HepG2 (cell line): ENCODE results near the gene PTPA. TPM values are rescaled to one million over a fixed set of nuclear protein-coding genes. Genes with fewer than 3 reads are reported as not detected.

Experiments
- ARID5B ChIP-seq: IDR thresholded peaks from 2 replicates; pipeline ENCODE4 v1.4.0; 2020; ENCODE audit warnings: mild to moderate bottlenecking, missing genetic modification reagents
- GTF2F1 ChIP-seq: fragments of 150-350 bp; IDR thresholded peaks from 2 replicates; pipeline ENCODE4 v1.6.1; 2014; ENCODE audit warnings: low read length
- RERE ChIP-seq: IDR thresholded peaks from 2 replicates; pipeline ENCODE4 v1.6.1; 2016; ENCODE audit warnings: low read depth, missing genetic modification reagents, missing compliant biosample characterization
- SOX6 ChIP-seq, 2 experiments: fragments of 450-650 bp in 1 of 2; sonication (generic) in 1 of 2; formaldehyde crosslinking in 1 of 2; IDR thresholded peaks; 2 replicates each; pipeline versions ENCODE4 v1.4.0 to v1.6.1; 2017 to 2020; ENCODE audit warnings: antibody characterized with exemption in 1 of 2, mild to moderate bottlenecking in 1 of 2, missing genetic modification reagents in 1 of 2
- YEATS2 ChIP-seq: sonication (generic); formaldehyde crosslinking; IDR thresholded peaks from 2 replicates; pipeline ENCODE4 v1.4.0; 2020; ENCODE audit warnings: missing genetic modification reagents, borderline replicate concordance
- ZHX1 ChIP-seq: sonication (generic); formaldehyde crosslinking; IDR thresholded peaks from 2 replicates; pipeline ENCODE4 v1.8.1; 2022; ENCODE audit warnings: low read depth, mild to moderate bottlenecking, missing genetic modification reagents
- ZNF317 ChIP-seq: sonication (generic); formaldehyde crosslinking; IDR thresholded peaks from 2 replicates; pipeline ENCODE4 v1.5.0; 2020; ENCODE audit warnings: mild to moderate bottlenecking, missing genetic modification reagents
- ZNF501 ChIP-seq: sonication (generic); formaldehyde crosslinking; IDR thresholded peaks from 2 replicates; pipeline ENCODE4 v1.5.1; 2020; ENCODE audit warnings: mild to moderate bottlenecking, moderate library complexity, missing genetic modification reagents
- ZNF503 ChIP-seq: sonication (generic); formaldehyde crosslinking; IDR thresholded peaks from 2 replicates; pipeline ENCODE4 v1.4.0; 2020; ENCODE audit warnings: missing genetic modification reagents
- ZNF740 ChIP-seq: sonication (generic); formaldehyde crosslinking; IDR thresholded peaks from 2 replicates; pipeline ENCODE4 v1.4.0; 2020; ENCODE audit warnings: missing genetic modification reagents
- polyA plus RNA-seq, 8 experiments: library from polyadenylated mRNA; depleted of rRNA in 3 of 8; stranded (reverse) in 7 of 8; unstranded in 1 of 8; fragments of >200 nt; fragmentation: Illumina TruSeq in 4 of 8; extraction: Trizol in 4 of 8; gene quantifications; 2 replicates each; pipeline versions ENCODE4 v1.2.1 to v1.2.3, GENCODE V29; 2011 to 2016; ENCODE audit warnings: low read depth in 4 of 8, missing spikeins in 1 of 8, mixed read lengths in 1 of 8; ENCODE audit not compliant: insufficient read depth in 1 of 8
- total RNA-seq, 5 experiments: library from RNA; depleted of rRNA; stranded (reverse); fragments of >200 nt; fragmentation: Illumina TruSeq; extraction: Trizol; gene quantifications; 2 replicates each; pipeline ENCODE4 v1.2.3, GENCODE V29; 2016; ENCODE audit warnings: low read depth in 1 of 5

Gene PTPA
- total and polyA plus RNA-seq, 2 of the 13 experiments (the other 11 are each of a cell fraction or from before 2014, with no cell fraction given), result 79.3 to 105 TPM

- TF ChIP-seq GTF2F1 (no peak), ZNF503 (CRISPR knock-in tag) (peak; percentile 3; the same call in 1 of the 2 replicates), SOX6 (IDR thresholded peaks at IDR 0.05) (no peak), SOX6 (CRISPR knock-in tag; IDR thresholded peaks at IDR 0.05) (no peak), ZHX1 (CRISPR knock-in tag) (no peak), ZNF740 (0 out of 2 replicates have a peak, but pooled peaks have one; percentile 25), YEATS2 (CRISPR knock-in tag) (peak; percentile 26; the same call in 1 of the 2 replicates), ARID5B (CRISPR knock-in tag) (peak; percentile 28; the same call in 1 of the 2 replicates), ZNF317 (no peak), ZNF501 (CRISPR knock-in tag) (no peak), RERE (no peak)
Observed at GRCh38 chr9:129174724-129175514, 63.7 kb downstream of the PTPA start (continued).
